NCI-H2196 treated with DMSO at 0.1 percent for 48 hours (cell line): ENCODE results near the gene MSRB1.

ENCODE experiments used
- DNase-seq: peaks from one replicate; lab custom pipeline; 2025; ENCODE audit not compliant: unreplicated experiment; lab: John Stamatoyannopoulos, UW

MSRB1 gene, protein sequence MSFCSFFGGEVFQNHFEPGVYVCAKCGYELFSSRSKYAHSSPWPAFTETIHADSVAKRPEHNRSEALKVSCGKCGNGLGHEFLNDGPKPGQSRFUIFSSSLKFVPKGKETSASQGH

GRCh38 chr16:1942810-1943726 is at the start of gene MSRB1:
Gene MSRB1, minus strand, starts transcription at chr16:1943199. Its CDS starts 43 bp downstream, at chr16:1943156.
- peak; percentile 98 for DNase-seq

DNA sequence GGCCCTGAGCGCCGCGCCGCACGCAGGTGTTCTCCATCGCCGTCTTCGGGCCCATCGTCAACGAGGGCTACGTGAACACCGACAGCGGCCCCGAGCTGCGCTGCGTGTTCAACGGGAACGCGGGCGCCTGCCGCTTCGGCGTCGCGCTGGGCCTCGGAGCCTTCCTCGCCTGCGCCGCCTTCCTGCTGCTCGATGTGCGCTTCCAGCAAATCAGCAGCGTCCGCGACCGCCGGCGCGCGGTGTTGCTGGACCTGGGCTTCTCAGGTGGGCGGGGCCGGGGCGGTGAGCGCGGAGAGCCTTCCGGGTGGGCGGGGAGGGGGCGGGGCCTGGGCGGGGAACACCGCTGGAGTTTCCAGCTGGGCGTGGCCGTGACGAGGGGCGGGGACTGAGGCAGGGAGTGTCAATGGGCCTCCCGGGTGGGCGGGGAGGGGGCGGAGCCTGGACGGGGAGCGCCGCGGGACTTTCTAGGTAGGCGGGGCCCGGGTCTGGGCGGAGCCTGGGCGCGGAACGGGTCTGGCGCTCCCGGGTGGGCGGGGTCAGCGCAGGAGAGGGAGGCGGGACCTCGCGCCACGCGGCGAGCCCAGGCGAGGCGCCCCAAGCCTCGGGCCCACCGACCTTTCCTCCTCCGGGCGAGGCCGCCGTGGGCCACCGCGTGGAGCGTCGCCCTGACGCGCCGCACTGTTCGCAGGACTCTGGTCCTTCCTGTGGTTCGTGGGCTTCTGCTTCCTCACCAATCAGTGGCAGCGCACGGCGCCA is 49.1 kb upstream of the MSRB1 start:
- DNase-seq: no peak

DNA sequence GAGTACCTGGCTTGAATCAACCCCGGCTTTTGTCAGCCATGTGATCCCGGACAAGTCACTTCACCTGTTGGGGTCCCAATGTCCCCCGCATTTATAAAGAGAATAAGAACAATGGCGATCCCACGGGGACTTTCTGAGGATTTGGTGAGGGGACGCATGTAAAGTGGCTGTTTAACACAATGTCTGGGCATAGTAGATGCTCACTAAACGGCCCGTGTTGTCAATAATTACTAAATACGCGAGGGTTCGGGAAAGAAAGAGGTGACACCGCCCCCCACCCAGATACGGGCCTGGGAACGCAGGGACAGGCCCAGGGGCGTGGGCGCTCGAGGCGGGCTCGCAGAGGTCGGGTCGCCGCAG is 48.6 kb upstream of the MSRB1 start:
- no peak for DNase-seq

DNA sequence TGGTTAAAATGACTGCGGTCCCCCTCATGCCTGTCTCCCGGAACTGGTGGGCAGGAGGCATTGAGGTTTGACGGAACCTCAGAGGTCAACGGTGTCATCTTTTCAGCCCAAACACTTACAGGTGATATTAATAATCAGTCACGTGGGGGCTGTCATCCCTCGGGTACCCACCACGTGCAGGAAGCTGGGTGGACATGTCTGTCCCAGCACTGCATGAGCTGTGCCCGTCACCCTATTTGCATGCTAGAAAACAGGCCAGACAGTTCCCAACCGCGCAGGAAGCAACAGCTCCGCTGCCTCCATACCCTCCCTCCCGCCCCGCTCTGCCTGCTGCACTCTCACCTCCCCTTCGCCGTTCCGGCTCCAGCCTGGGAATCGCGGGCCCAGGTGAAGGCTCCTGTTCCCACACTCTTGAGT is 48.1 kb upstream of the MSRB1 start:
- DNase-seq: no peak

DNA sequence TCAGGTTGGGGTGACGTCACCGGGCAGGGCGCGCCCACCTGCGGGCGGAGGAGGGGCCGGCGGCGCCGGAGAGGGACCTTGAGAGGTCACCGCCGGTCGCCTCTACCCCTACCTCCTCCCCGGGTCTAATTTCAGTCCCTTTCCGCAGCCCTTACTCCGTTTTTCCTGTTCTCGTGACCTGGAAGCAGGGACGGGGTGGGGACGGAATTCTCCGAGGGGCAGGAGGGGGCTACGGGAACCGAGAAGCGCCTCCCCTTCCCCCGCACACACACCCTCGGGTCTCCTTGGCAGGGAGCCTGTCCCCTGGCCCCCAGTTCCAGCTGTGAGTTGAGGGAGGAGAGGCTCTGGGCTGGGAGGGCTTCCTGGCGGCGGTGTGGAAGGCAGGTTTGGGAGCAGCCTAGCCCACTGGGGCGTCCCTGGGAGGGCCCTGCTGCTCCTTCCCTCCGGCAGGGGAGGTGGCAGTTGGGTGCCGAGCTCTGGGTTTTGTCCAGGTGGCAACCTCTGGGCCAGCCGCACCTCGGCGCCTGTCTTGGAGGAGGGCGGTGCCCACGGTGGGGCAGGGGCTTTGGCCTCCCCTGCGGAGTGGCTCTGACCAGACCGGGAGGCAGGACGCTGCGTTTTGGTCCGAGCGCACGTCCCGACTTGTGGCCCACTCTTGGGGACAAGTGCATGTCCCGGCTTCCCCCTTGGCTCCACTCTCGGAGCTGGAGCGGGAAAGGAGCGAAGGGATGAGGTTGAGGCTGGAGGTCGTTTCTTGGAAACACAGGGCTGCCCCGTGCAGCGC is 47.5 kb upstream of the MSRB1 start:
- peak; percentile 36 for DNase-seq

DNA sequence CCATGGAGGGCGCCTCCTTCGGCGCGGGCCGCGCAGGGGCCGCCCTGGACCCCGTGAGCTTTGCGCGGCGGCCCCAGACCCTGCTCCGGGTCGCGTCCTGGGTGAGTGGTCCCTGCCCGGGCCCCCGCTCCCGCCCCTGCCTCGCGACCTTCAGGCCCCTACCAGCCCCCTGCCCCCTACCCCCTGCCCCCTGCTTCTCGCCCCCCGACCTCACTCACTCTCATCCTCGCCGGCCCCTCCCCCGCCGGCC is 47.0 kb upstream of the MSRB1 start:
- no peak for DNase-seq

GRCh38 chr16:1989209-1990100 is 46.5 kb upstream of the MSRB1 start, which contains the start of gene SYNGR3:
Gene SYNGR3, plus strand, starts transcription at chr16:1989970. Its CDS starts 133 bp downstream, at chr16:1990103.
- DNase-seq: peak; percentile 15

DNA sequence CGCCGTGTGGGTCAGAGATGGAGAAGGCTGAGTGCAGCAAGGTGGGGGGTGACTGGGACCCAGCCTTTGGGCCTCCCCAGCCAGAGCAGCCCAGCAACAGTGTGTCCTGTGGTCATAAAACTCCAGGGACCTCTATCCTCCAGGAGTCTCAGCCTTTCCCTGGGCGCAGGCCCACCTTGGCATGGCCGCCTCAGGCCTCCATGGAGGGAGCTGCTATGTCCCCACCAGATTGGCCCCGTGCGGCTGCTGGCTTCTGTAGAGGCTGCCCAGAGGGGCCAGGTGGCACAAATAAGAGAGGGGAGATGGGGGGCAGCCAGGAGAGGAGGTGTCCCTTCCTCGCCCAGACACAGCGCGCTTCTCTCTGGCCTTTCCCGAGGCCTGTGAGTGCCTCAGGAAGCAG is 44.2 kb upstream of the MSRB1 start:
- no peak for DNase-seq

DNA sequence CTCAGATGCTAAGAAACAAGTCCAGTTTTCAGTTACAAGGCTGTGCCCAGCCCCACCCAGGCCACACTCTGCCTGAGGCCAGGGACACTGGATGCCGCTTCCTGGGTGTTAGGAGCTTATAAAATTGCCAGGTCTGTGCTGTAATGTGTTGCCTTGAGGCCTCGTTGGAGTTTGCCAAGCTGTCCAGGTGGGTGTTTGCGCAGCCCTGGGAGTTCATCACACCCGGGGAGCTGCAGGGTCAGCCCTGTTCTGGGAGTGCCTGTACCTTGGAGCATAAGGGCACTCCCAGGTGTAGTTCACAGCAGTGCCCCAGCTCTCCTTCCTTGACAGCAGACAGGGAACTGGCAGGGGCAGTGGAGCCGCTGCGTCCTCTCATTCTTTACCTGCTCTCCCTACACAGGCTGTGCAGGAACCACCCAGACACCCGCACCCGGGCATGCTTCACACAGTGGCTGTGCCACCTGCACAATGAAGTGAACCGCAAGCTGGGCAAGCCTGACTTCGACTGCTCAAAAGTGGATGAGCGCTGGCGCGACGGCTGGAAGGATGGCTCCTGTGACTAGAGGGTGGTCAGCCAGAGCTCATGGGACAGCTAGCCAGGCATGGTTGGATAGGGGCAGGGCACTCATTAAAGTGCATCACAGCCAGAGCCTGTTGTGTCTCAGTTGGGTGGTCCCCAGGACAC is 42.6 kb upstream of the MSRB1 start:
- DNase-seq: no peak

- no peak for DNase-seq
Observed at GRCh38 chr16:1984347-1985225, 41.6 kb upstream of the MSRB1 start.

DNA sequence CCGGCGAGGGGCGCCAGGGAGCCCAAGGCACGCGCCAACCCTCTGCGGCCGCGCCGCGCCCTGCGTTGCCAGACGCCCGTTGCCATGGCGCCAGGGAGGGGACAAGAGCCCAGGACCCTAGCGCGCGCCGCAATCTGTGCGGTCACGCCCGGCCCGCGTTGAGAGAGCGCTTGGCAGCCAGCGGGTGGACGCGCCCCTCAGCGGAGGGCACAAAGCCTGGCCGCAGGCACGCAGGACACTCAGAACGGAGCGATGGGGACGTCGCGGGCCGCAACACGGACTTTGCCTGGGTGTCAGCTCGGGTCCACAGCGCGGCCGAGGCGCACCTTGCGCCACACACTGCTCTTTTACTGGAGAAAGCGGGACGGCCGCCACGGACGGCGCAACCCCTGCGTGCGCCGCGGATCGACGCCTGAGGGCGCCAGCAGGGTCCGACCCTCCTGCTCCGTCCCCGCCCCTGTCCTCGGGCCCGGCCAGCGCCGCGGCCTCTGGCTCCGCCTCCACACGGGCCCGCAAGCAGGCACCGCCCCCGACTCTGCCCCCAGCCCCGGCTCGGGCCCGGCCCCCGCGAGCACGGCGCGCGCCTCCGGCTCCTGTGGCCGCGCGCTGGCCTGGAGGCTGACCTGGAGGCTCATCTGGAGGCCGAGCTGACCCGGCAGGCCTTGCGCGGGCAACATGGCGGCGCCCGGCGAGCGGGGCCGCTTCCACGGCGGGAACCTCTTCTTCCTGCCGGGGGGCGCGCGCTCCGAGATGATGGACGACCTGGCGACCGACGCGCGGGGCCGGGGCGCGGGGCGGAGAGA is 40.7 kb upstream of the MSRB1 start, which contains the start of gene GFER:
GFER (plus strand) TSS at position 650 of the 803 bp plus-strand sequence; CDS start at position 676, 26 bp downstream.
- peak; percentile 86 for DNase-seq

GRCh38 chr16:1982991-1983543 is 40.1 kb upstream of the MSRB1 start:
- no peak for DNase-seq

- peak; percentile 80 for DNase-seq
Observed at GRCh38 chr16:1982013-1982433, 39.0 kb upstream of the MSRB1 start.

- DNase-seq: no peak
Observed at GRCh38 chr16:1981398-1981836, 38.4 kb upstream of the MSRB1 start, which contains the start of gene NOXO1. Gene NOXO1, minus strand, starts transcription at chr16:1981469. Its CDS starts 290 bp downstream, at chr16:1981179.

GRCh38 chr16:1980770-1981087 is 37.7 kb upstream of the MSRB1 start:
- no peak for DNase-seq

GRCh38 chr16:1980030-1980769 is 37.2 kb upstream of the MSRB1 start:
- DNase-seq: no peak
